SU-DHL-6 (cell line): Measurements from ENCODE around the gene RUBCN.

Experiments used
- CTCF ChIP-seq: fragments of 200-600 bp; sonication (generic); IDR thresholded peaks from one replicate; pipeline ENCODE4 v1.5.1; 2017; ENCODE audit warnings: antibody characterized with exemption, mild to moderate bottlenecking, low read length, moderate library complexity; ENCODE audit not compliant: insufficient read depth, poor library complexity, severe bottlenecking
- EZH2phosphoT487 ChIP-seq: fragments of 200-600 bp; sonication (generic), shearing (Covaris generic); conservative IDR thresholded peaks from 2 replicates; pipeline ENCODE4 v1.6.1; 2018; ENCODE audit warnings: mild to moderate bottlenecking, antibody characterized with exemption, low read length, moderate library complexity, mixed read lengths

- TF ChIP-seq CTCF (no peak), EZH2phosphoT487 (no peak)
Measured at GRCh38 chr3:197692641-197693040, 44.1 kb downstream of the RUBCN start.
